DND-41 (cell line): ENCODE data around the gene SOX6.
"Not testable (repeated sequence)": the region's sequence is repeated elsewhere in the genome, so short reads cannot be mapped to it uniquely, and the experiment has no call there.

Experiments used
- CTCF ChIP-seq: IDR thresholded peaks from 2 replicates; pipeline ENCODE4 v1.5.1; 2012; ENCODE audit warnings: borderline replicate concordance, low read length, moderate library complexity, mild to moderate bottlenecking; ENCODE audit not compliant: poor library complexity, severe bottlenecking; ENCODE audit errors: extremely low read depth
- EZH2 ChIP-seq: IDR thresholded peaks from 3 replicates; pipeline ENCODE4 v1.6.1; 2012; ENCODE audit warnings: borderline replicate concordance, low read depth, mild to moderate bottlenecking, moderate library complexity, low read length, inconsistent platforms; ENCODE audit not compliant: severe bottlenecking

DNA sequence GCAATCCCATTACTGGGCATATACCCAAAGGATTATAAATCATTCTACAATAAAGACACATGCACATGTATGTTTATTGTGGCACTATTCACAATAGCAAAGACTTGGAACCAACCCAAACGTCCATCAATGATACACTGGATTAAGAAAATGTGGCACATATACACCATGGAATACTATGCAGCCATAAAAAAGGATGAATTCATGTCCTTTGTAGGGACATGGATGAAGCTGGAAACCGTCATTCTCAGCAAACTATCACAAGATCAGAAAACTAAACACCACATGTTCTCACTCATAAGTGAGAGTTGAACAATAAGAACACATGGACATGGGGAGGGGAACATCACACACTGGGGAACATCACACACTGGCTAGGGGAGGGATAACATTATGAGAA is 34.5 kb upstream of the SOX6 start:
- TF ChIP-seq CTCF, EZH2: not testable (repeated sequence)
